Measurements from ENCODE around the gene SOAT1.

SOAT1 gene

DNA sequence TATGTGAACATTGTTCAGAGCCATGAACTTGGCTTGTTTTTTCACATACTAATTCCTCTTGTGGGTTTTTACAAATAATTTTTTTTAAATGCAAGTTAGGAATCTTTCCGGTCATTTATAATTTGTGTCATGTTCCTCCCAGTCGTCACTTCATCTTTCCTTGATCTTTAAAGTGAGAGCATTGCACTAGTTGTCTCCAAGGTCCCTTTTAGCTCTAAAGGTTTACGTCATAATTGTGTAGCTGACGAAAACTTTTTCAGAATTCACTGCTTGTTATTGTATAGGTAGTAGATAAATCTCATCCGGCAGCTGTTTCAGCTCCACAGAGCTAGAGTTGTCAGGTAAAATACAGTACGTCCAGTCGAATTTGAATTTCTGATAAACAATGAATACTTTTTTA is 33.6 kb downstream of the SOAT1 start:
- Histone ChIP-seq H3K36me3 (ENCODE audit: insufficient read depth) (no peaks in the 10 kb centered on the region), H3K27ac (no peak overlapping the region), H3K4me3 (IDR thresholded peaks at IDR 0.05; ENCODE audit: insufficient read depth, low read depth, low read length) (no peak overlapping the region), H3K4me2 (no peak overlapping the region), H4K20me1 (ENCODE audit: insufficient read depth) (no peaks in the 10 kb centered on the region), H3K4me1 (ENCODE audit: low read depth, poor library complexity, severe bottlenecking) (no peaks in the 10 kb centered on the region), H2AFZ (ENCODE audit: low read depth) (no peak overlapping the region), H3K27me3 (ENCODE audit: insufficient read depth, low read depth) (no peaks in the 10 kb centered on the region), H3K9ac (no peak overlapping the region), H3K79me2 (ENCODE audit: insufficient read depth, low read depth) (no peaks in the 10 kb centered on the region)
- TF ChIP-seq, protein P1, sequence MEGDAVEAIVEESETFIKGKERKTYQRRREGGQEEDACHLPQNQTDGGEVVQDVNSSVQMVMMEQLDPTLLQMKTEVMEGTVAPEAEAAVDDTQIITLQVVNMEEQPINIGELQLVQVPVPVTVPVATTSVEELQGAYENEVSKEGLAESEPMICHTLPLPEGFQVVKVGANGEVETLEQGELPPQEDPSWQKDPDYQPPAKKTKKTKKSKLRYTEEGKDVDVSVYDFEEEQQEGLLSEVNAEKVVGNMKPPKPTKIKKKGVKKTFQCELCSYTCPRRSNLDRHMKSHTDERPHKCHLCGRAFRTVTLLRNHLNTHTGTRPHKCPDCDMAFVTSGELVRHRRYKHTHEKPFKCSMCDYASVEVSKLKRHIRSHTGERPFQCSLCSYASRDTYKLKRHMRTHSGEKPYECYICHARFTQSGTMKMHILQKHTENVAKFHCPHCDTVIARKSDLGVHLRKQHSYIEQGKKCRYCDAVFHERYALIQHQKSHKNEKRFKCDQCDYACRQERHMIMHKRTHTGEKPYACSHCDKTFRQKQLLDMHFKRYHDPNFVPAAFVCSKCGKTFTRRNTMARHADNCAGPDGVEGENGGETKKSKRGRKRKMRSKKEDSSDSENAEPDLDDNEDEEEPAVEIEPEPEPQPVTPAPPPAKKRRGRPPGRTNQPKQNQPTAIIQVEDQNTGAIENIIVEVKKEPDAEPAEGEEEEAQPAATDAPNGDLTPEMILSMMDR (conservative IDR thresholded peaks at IDR 0.05; ENCODE audit: low read depth, low read length): no peak

DNA sequence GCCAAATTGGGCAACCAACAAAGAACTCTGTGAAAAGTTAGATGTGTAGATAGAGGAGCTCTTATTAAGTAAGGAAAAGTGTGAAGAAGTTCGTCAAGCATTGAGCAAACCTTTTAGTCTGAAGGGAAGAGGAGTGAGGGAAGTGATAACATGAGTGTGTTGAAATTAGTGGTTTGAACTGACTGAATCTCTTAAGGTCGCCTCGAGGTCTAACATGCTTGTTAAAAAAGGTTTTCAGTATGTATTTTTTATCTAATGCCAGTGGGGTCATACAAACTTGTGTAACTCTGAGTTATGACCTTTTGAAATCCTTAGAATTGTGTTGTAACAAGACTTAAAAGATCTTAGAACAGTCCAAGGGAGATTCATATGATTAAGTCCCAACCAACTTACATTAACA is 34.1 kb downstream of the SOAT1 start:
- no peak overlapping the region for H3K4me2 ChIP-seq
- H4K20me1 ChIP-seq (ENCODE audit: insufficient read depth): no peaks in the 10 kb centered on the region
- no peaks in the 10 kb centered on the region for H3K27me3 ChIP-seq (ENCODE audit: insufficient read depth, low read depth)
- no peak overlapping the region for H2AFZ ChIP-seq (ENCODE audit: low read depth)
- no peaks in the 10 kb centered on the region for H3K36me3 ChIP-seq (ENCODE audit: insufficient read depth)
- H3K79me2 ChIP-seq (ENCODE audit: insufficient read depth, low read depth): no peaks in the 10 kb centered on the region
- no peaks in the 10 kb centered on the region for H3K4me1 ChIP-seq (ENCODE audit: low read depth, poor library complexity, severe bottlenecking)
- no peak overlapping the region for H3K4me3 ChIP-seq (IDR thresholded peaks at IDR 0.05; ENCODE audit: insufficient read depth, low read depth, low read length)
- H3K9ac ChIP-seq: no peak overlapping the region
- TF ChIP-seq, protein P1 (conservative IDR thresholded peaks at IDR 0.05; ENCODE audit: low read depth, low read length): no peak
- no peak overlapping the region for H3K27ac ChIP-seq

DNA sequence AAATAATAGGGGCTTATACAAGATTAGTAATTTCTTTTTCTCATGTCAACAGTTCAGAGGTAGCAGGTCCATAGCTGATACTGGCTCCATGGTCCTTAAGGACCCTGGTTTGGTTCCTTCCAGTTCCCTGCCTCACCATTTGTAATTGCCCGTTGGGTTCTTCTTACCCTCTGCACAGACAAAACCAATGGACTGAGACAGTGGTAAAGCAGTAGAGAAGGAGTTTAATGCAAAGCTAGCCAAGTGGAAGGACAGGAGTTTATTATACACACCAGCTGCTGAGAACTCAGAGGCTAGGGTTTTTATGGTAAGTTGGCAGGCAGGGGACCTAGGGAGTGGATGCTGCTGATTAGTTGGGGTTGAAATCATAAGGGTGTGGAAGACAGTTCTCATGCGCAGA is 36.3 kb downstream of the SOAT1 start:
- TF ChIP-seq, protein P1 (conservative IDR thresholded peaks at IDR 0.05; ENCODE audit: low read depth, low read length): no peak

DNA sequence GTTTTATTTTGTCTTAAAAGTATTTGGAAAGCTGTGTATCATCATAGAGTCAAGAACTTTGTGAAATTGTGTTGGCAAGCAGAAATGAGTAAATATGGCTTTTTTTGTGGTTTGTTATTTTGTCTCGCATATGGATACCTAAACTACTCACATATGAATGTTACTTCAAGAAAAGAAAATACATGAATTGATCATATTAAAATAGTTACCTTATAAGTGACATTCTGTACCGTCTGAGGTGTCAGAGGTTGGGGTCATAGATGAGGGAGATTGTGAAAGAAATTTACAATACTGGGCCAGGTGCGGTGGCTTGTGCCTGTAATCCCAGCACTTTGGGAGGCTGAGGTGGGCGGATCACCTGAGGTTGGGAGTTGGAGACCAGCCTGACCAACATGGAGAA is 40.8 kb downstream of the SOAT1 start:
- H3K36me3 ChIP-seq (ENCODE audit: insufficient read depth): no peaks in the 10 kb centered on the region
- H3K4me1 ChIP-seq (ENCODE audit: low read depth, poor library complexity, severe bottlenecking): no peaks in the 10 kb centered on the region
- no peak overlapping the region for H3K27ac ChIP-seq
- H3K27me3 ChIP-seq (ENCODE audit: insufficient read depth, low read depth): no peaks in the 10 kb centered on the region
- H3K4me3 ChIP-seq (IDR thresholded peaks at IDR 0.05; ENCODE audit: insufficient read depth, low read depth, low read length): no peak overlapping the region
- no peak overlapping the region for H2AFZ ChIP-seq (ENCODE audit: low read depth)
- H4K20me1 ChIP-seq (ENCODE audit: insufficient read depth): no peaks in the 10 kb centered on the region
- H3K79me2 ChIP-seq (ENCODE audit: insufficient read depth, low read depth): no peaks in the 10 kb centered on the region
- no peak overlapping the region for H3K4me2 ChIP-seq
- TF ChIP-seq, protein P1 (conservative IDR thresholded peaks at IDR 0.05; ENCODE audit: low read depth, low read length): no peak
- H3K9ac ChIP-seq: no peak overlapping the region

More for the DNA sequence above, 36.3 kb downstream of the SOAT1 start:
- Histone ChIP-seq H3K79me2 (ENCODE audit: insufficient read depth, low read depth) (no peaks in the 10 kb centered on the region), H3K4me2 (no peak overlapping the region), H3K36me3 (ENCODE audit: insufficient read depth) (no peaks in the 10 kb centered on the region), H3K4me3 (IDR thresholded peaks at IDR 0.05; ENCODE audit: insufficient read depth, low read depth, low read length) (no peak overlapping the region), H3K4me1 (ENCODE audit: low read depth, poor library complexity, severe bottlenecking) (no peaks in the 10 kb centered on the region), H4K20me1 (ENCODE audit: insufficient read depth) (no peaks in the 10 kb centered on the region), H2AFZ (ENCODE audit: low read depth) (no peak overlapping the region), H3K9ac (no peak overlapping the region), H3K27me3 (ENCODE audit: insufficient read depth, low read depth) (no peaks in the 10 kb centered on the region), H3K27ac (no peak overlapping the region)

All from KMS-11 (cell line).